Tibial nerve (tissue), 4 donors: ENCODE results near the gene SEL1L.

Source experiments
- EP300 ChIP-seq, 2 donors: sonication (generic); formaldehyde crosslinking; IDR thresholded peaks; one replicate each; pipeline ENCODE4 v1.6.1; 2017; ENCODE audit warnings: antibody characterized with exemption in 2 of 2, mild to moderate bottlenecking in 1 of 2
- POLR2A ChIP-seq, 2 donors: fragments of 450-650 bp; IDR thresholded peaks; one replicate each; pipeline ENCODE4 v1.6.1; 2017; ENCODE audit warnings: antibody characterized with exemption in 2 of 2, mild to moderate bottlenecking in 2 of 2, moderate library complexity in 2 of 2
- TF ChIP-seq, protein P1 (sequence below), 5 experiments: fragments of 200-600 bp in 3 of 5; fragments of 450-650 bp in 2 of 5; sonication (generic) in 3 of 5; IDR thresholded peaks; one replicate each; pipeline ENCODE4 v1.5.1; 2016 to 2019; ENCODE audit warnings: antibody characterized with exemption in 5 of 5, mild to moderate bottlenecking in 3 of 5, moderate library complexity in 2 of 5

DNA sequence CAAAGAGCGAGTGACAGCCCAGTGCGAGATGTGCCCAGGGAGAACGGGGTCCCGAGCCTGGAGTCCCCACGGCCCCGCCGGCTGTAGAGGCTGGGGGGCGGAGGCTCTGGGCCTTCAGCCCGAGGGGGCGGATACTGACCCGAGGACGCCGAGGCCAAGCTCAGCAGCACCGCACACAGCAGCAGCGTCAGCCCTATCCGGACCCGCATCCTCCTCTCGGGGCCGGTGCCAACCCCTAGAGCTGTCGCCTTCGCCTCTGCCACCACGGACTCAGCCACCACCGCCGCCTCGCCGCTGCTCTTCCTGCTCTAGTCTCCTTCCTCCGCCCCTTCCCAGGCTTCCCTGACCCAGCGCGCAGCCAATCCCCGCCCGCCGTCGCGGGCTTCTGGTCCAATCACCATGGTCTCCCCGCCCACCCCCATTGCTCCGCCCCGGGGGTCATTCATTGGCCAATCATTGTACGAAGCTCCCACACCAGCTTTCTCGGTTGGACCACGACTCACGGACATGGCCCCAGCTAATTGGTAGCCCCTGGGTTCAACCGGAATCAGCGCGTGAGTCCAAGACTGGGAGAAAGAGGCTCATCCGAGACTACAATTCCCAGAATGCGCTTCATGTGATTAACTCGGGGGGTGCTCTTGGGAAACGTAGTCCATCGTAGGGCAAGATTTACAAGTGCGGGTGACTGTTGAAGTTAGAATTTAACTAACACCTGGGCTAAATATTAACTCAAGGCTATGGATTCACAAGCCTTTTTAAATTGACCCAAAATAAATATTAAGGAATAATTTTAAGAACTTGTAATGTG is at the start of gene SEL1L:
- TF ChIP-seq, protein P1, sequence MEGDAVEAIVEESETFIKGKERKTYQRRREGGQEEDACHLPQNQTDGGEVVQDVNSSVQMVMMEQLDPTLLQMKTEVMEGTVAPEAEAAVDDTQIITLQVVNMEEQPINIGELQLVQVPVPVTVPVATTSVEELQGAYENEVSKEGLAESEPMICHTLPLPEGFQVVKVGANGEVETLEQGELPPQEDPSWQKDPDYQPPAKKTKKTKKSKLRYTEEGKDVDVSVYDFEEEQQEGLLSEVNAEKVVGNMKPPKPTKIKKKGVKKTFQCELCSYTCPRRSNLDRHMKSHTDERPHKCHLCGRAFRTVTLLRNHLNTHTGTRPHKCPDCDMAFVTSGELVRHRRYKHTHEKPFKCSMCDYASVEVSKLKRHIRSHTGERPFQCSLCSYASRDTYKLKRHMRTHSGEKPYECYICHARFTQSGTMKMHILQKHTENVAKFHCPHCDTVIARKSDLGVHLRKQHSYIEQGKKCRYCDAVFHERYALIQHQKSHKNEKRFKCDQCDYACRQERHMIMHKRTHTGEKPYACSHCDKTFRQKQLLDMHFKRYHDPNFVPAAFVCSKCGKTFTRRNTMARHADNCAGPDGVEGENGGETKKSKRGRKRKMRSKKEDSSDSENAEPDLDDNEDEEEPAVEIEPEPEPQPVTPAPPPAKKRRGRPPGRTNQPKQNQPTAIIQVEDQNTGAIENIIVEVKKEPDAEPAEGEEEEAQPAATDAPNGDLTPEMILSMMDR (IDR thresholded peaks at IDR 0.05) = peak in 2 of 5 experiments; percentile 23 to 48
- TF ChIP-seq POLR2A (IDR thresholded peaks at IDR 0.05) (peak; percentile 42 to 78), EP300 (IDR thresholded peaks at IDR 0.05) (peak; percentile 74 to 87)
